GM18517 (cell line): ENCODE measurements around the gene HLA-G.
"Not testable (repeated sequence)": the region's sequence is repeated elsewhere in the genome, so short reads cannot be mapped to it uniquely, and the experiment has no call there.

Experiments used
- ATAC-seq: cut with Tn5 transposase; IDR thresholded peaks from one replicate; pipeline ENCODE4 v1.9.1; 2021; ENCODE audit warnings: mild to moderate bottlenecking, moderate library complexity; ENCODE audit not compliant: unreplicated experiment

The HLA-G gene

DNA sequence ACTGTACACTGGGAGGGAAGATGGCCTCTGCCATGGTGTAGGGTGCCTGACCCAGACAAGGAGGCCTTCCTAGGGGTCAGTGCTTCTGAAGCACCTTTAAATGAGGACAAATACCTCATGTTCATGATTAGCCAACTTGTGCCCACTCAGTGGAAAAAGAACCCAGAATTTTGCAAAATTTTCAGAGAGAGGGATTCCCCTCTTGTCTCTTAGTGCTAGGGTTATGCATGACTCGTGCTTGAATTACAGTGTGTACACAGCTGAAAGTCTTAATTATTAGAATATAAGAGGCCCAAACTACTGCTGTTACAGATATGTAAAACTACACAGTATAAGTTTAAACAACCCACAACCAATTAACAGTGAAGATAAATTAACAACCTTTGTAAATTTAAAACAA, 38.0 kb downstream of the HLA-G start:
- ATAC-seq: no peak

DNA sequence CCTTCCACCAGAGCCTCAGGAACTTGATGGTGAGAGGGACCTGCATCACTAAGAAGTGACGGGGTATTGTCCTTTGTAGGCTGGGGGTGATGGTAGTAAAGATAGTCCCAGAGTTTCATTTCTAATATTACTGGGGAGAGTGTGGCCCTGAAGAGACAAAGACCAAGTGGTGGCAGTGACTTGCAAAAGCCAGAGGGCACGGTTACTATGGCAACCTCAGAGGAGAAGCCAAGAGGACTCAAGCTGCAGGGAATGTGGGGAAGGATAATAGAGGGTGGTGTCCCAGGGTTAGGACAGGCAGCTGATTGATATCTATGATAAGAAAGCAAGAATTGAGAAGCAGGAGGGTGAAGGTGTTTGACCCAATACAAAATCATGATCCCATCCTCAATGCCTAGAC, 42.5 kb downstream of the HLA-G start:
- ATAC-seq: no peak

- ATAC-seq: no peak
These were observed 45.2 kb downstream of the HLA-G start for GRCh38 chr6:29872791-29873190.

- ATAC-seq: no peak
These were observed 47.6 kb downstream of the HLA-G start for GRCh38 chr6:29875257-29875656.

- not testable (repeated sequence) for ATAC-seq
These were observed 48.1 kb downstream of the HLA-G start for GRCh38 chr6:29875734-29876133.
